CD4-positive, alpha-beta T cell treated with Interleukin-10 for 1 hour (primary cell): ENCODE measurements around the gene ABAT.
"Not testable (repeated sequence)": the region's sequence is repeated elsewhere in the genome, so short reads cannot be mapped to it uniquely, and the experiment has no call there.

Source experiments
- DNase-seq: peaks from one replicate; pipeline ENCODE4 v3.0.0-alpha.2; 2020

Gene ABAT

DNA sequence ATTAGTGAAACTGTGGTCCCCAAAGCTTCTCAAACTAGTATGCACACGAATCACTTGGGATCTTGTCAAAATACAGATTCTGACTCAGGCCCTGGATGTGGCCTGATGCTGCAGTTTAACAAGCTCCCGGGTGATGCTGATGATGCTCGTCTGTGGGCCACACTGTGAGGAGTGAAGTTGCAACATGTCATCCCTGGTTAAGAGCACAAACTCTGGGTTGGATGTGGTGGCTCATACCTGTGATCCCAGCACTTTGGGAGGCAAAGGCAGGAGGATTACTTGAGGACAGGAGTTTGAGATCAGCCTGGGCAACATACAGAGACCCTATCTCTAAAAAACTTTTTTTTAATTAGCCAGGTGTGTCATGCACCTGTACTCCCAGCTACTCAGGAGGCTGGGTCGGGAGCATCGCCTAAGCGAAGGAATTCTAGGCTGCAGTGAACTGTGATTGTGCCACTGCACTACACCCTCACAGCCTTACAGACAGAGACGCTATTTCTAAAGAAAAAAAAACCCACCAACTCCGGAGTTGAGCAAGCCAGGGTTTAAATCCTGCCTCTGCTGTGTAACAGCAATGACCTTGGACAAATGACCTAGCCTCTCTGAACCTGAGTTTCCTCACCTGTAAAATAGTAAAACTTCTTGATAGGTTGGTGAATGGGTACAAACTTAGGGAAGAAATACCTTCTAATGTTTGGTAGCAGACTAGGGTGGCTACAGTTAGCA is 24.4 kb upstream of the ABAT start:
- DNase-seq = no peak

DNA sequence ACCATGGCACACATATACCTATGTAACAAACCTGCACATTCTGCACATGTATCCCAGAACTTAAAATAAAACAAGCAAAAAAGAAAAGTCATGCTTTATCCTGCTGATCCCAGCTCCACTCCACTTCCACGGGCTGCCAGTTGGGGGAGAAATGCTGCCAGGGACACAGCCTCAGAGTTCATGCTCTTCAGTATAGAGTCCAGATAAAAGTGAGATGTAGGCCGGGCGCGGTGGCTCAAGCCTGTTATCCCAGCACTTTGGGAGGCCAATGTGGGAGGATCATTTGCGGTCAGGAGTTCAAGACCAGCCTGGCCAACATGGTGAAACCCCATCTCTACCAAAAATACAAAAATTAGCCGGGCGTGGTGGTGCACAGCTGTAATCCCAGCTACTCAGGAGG is 22.5 kb upstream of the ABAT start:
- DNase-seq = not testable (repeated sequence)

GRCh38 chr16:8655184-8655717 is 19.2 kb upstream of the ABAT start:
- no peak for DNase-seq

- DNase-seq = no peak
These were observed 18.0 kb upstream of the ABAT start for GRCh38 chr16:8656376-8656775.

DNA sequence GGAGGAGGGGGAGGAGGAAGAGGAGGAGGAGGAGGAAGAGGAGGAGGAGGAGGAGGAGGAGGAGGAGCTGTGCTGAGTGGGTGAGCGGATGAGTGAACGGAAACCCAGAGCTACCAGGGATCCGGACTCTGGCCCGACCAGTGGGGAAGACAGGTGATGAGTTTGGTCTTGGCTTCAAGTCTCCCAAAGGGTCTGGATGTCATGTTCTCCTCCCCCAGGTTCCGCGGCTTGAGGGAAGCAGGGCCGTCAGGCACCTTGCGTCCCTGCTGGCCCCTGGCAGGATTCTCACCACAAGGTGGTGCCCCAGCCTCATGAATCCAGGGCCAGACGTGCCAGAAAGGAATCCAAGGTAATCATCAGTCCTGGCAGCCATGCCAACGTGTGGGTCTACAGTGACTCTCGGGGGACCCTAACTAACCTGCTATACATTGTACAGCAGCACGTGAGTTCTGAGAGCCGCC is 13.5 kb upstream of the ABAT start:
- DNase-seq = peak; percentile 62

DNA sequence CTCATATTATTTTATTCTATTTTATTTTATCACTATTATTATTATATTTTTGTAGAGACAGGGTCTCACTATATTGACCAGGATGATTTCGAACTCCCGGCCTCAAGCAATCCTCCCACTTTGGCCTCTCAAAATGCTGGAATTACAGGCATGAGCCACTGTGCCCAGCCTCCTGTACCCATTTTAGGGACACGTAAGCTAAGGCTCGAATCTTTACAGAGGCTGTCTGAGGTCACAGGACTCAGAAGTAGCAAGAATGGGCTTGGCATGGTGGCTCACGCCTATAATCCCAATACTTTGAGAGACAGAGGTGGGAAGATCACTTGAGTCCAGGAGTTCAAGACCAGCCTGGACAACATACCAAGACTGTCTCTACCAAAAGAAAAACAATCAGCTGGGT is 12.7 kb upstream of the ABAT start:
- no peak for DNase-seq

DNA sequence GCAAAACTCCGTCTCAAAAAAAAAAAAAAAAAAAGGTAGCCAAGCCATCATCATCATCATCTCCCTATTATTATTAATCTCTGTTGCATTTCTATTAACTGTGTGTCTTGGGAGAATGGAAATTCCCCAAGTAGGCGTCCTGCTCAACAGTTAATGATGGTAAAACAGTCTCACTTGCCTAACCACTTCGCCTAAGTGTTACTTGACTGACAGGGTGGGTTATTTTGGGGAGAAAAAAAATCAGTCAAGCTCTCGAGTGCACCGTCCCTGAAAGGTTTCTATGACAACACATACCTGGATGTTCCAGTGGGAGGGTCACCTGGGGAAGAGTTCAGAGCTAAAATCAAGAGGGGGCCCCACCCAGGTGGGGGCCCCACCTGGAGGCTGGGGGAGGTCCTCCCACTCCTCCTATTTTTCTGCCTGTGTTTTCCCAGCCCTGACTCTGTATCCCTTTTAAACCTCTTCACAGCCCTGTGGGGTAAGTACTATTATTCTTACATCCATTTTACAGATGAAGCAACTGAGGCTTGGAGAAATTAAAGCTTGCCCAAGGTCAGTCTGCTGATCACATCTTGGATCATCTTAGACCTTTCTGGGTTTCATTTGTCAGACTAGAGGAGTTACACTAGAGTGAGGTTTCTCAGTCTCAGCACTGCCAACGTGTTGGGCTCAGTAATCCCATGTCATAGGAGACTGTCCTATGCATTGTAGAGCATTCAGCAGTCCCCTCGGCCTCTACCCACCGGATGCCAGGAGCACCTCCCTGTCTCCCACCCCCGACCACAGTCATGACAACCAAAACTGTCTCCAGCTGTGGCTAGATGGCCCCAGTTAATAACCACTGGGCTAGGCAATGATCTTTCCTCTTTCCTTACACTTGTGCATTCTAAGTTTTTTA is 11.0 kb upstream of the ABAT start:
- no peak for DNase-seq

DNA sequence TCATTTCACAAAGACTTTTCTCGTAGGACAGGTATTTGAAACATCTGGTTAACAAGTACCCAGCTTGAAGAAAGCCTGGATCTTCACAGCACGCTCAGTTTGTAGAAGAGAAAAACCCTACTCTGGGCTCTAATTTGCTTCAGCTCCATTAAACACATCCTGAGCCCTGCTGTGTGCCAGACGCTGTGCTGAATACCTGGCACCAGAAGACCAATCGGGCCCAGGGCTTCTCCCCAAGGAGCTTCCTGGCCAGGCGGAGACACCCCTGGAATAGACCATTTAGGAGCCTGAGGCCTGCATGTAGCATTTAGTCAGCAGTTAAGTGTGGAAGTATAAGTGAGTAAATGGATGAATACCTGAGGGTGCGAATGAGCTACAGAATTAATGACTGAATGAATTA is 8.9 kb upstream of the ABAT start:
- DNase-seq = no peak

DNA sequence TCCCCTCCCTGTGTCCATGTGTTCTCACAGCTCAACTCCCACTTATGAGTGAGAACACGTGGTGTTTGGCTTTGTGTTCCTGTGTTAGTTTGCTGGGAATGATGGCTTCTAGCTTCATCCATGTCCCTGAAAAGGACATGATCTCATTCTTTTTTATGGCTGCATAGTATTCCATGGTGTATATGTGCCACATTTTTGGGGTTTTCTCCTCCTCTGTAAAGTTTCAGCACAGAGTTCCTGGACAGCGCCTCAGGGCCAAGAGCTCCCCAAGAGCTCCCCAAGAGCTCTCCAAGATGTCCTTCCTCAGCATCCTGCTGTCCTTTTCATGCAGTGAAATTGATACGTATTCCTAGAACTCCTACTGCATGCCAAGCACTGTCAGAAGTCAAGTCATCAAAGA is 6.9 kb upstream of the ABAT start:
- no peak for DNase-seq

DNA sequence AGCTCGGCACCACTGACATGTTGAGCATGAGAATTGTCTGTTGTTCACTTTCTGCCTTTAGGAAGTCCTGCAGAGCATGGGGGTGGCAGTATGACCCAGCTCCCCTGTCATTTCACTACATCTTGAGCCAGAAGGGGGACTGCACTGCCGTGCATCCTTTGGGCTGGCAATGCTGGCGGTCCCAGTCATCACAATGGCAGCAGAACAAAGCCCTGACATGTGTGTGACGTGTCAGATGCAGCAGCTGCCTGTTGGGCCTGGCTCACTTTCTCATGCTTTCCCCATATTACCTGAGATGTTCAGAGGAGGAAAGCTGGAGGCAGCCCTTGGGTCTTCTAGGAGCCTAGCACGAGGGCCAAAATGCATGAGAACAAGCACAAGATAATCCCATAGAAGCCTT is 6.3 kb upstream of the ABAT start:
- DNase-seq = no peak

DNA sequence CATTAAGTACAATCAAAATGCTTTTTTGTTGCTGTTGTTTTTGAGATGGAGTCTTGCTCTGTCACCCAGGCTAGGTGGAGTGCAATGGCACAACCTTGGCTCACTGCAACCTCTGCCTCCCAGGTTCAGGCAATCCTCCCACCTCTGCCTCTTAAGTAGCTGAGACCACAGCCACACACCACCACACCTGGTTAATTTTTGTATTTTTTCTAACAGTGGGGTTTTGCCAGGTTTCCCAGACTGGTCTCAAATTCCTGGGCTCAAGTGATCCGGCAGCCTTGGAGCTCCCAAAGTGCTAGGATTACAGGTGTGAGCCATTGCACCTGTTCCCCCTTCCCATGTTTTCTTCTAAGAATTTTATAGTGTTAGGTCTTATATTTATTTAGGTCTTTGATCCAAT is 4.9 kb upstream of the ABAT start:
- DNase-seq = no peak

GRCh38 chr16:8670014-8670560 is 4.3 kb upstream of the ABAT start:
- no peak for DNase-seq

GRCh38 chr16:8673611-8674412 is 605 bp upstream of the ABAT start:
- DNase-seq = no peak

DNA sequence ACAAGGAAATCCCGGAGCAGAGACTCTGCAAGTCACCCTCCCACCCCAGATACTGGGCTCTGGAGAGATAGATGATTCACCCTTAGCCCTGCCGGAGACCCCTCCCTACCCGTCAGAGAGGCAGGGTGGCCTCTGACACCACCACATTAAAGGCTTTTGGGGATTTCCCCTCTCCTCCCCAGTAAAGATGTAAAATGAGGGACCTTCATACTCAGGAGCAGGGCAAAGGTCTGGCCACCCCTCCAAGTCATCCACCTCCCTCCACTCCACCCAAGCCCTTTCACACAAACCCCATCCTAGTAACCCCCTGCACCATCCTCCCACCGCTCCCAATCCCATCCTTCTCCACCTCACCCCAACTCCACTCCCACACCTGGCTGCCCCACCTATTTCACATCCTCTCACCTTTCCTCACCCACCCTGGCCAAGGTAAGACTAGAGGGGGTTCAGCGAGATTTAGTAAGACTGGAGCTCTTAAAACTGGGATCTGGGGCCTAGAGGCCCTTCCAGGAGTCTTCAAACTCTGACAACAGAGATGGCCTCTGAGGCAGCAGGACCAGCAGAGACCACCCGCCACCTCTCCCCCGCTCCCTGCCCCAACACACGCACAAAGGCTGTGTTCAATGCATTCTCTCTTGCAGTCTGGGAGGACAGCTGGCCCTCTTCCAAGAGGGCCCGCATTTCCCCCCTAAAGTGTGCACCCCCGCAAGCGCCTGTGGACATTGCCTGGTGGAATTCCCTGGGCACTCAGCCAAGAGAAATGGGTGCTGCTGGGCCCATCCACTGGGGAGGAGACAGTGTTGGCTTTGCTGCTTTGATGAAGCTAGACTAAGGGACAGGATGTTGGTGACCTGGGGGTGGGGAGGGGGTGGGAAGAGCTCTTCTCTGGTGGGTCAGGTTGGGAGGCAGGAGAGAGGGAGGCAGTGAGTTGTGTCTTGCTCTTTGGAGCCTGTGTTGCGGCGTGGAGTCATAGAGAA is 1.1 kb downstream of the ABAT start:
- peak; percentile 65 for DNase-seq

GRCh38 chr16:8676160-8676547 is 1.7 kb downstream of the ABAT start:
- no peak for DNase-seq

- DNase-seq = no peak
These were observed 2.4 kb downstream of the ABAT start for GRCh38 chr16:8676737-8677375.

DNA sequence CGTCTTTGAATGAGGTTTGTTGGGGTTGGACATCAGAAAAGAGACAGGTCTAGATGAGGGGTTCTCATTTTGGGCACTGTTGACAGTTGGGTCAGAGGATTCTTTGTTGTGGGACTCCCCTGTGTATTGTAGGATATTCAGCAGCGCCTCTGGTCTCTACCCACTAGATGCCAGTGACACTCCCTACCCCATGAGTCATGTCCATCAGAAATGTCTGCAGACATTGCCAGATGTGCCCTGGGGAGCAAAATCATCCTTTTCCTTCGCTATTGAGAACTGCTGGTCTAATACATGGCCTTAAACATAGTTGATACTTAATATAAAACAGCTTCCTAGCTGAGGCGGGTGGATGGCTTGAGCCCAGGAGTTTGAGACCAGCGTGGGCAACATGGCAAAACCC is 3.1 kb downstream of the ABAT start:
- no peak for DNase-seq

- no peak for DNase-seq
These were observed 3.9 kb downstream of the ABAT start for GRCh38 chr16:8678068-8678927.

DNA sequence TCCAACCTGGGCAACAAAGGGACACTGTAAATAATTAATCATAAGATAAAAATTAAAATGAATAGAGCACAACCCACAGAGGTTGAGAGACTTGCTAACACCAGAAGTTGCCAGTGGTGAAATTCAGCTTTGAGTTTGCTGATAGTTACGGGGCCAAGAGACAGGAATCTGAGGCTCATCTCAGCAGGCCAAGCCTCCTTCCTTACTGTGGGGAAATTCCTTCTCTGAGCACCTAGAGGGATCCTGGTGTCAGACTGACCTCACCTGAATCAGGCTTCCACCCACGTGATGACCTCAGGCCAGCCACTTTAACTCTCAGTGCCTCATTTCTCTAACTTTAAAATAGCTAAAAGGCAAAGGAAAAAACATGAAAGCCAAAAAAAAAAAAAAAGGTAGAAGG is 4.7 kb downstream of the ABAT start:
- DNase-seq = no peak
